Measurements from ENCODE around the gene ARFIP2. TPM values are rescaled to one million over a fixed set of nuclear protein-coding genes. Genes with fewer than 3 reads are reported as not detected.
"Not testable (repeated sequence)": the region's sequence is repeated elsewhere in the genome, so short reads cannot be mapped to it uniquely, and the experiment has no call there.

Gene ARFIP2
- total RNA-seq, 1 experiment from 2014 or later = 65.0 TPM

GRCh38 chr11:6526411-6527135, 45.4 kb upstream of the ARFIP2 start:
- H3K4me1 ChIP-seq (ENCODE audit: insufficient read depth, low read length, poor library complexity, severe bottlenecking) = no peaks in the 10 kb centered on the region
- intact Hi-C loops (cut with micrococcal nuclease; ENCODE audit: unreplicated experiment) = no loop called here
- no peak for DNase-seq (ENCODE audit: low spot score)
- H3K9me3 ChIP-seq (ENCODE audit: low read depth, low read length, poor library complexity, severe bottlenecking) = no peaks in the 10 kb centered on the region
- TF ChIP-seq, protein P1, sequence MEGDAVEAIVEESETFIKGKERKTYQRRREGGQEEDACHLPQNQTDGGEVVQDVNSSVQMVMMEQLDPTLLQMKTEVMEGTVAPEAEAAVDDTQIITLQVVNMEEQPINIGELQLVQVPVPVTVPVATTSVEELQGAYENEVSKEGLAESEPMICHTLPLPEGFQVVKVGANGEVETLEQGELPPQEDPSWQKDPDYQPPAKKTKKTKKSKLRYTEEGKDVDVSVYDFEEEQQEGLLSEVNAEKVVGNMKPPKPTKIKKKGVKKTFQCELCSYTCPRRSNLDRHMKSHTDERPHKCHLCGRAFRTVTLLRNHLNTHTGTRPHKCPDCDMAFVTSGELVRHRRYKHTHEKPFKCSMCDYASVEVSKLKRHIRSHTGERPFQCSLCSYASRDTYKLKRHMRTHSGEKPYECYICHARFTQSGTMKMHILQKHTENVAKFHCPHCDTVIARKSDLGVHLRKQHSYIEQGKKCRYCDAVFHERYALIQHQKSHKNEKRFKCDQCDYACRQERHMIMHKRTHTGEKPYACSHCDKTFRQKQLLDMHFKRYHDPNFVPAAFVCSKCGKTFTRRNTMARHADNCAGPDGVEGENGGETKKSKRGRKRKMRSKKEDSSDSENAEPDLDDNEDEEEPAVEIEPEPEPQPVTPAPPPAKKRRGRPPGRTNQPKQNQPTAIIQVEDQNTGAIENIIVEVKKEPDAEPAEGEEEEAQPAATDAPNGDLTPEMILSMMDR (conservative IDR thresholded peaks at IDR 0.05; ENCODE audit: low read depth, low read length) = no peak
- no peak for TF ChIP-seq EZH2 (IDR thresholded peaks at IDR 0.05; ENCODE audit: borderline replicate concordance, low read depth, low read length, poor library complexity, severe bottlenecking)
- H3K4me3 ChIP-seq (ENCODE audit: low read depth, low read length, poor library complexity, severe bottlenecking) = no peak overlapping the region
- BruUV-seq (replicated peaks) = no TSS peak
- no peaks in the 10 kb centered on the region for H3K27me3 ChIP-seq (replicated peaks; ENCODE audit: insufficient read depth, low read depth, low read length, poor library complexity)
- no peaks in the 10 kb centered on the region for H3K36me3 ChIP-seq (ENCODE audit: insufficient read depth, low read length, poor library complexity, severe bottlenecking)
- no peak overlapping the region for H3K27ac ChIP-seq (ENCODE audit: low read depth, low read length, poor library complexity, severe bottlenecking)
- POLR2A ChIA-PET (ENCODE audit: low non-redundant PET) = interaction anchor here (0.6 kb wide), 1 partner anchor 145 kb away, joined by 3 read pairs; no protein-coding TSS in a partner anchor
- CTCF ChIA-PET = no interaction called here

DNA sequence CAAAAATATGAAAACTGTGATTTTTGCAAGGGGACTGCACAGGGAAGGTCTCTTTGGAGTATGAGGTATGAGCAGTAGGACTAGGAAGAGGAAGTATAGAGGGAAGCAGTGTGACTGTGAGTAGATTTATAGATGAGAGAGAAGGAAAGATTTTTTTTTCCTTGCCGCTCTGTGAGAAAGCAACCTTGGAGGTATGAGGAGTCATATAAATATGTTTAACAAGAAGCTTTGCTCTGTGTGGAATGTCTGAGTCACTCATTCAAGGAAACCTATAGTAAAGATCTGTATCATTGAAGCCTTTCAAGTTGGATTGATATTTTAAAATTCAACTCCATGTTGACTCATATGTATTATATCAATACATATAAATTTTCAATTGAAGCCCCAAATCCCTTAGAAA, 42.1 kb upstream of the ARFIP2 start:
- no peaks in the 10 kb centered on the region for H3K9me3 ChIP-seq (ENCODE audit: low read depth, low read length, poor library complexity, severe bottlenecking)
- H3K4me1 ChIP-seq (ENCODE audit: insufficient read depth, low read length, poor library complexity, severe bottlenecking) = no peaks in the 10 kb centered on the region
- H3K36me3 ChIP-seq (ENCODE audit: insufficient read depth, low read length, poor library complexity, severe bottlenecking) = peaks cover 6% of the 10 kb centered on the region
- ChIA-PET POLR2A (ENCODE audit: low non-redundant PET) (no interaction called here), CTCF (no interaction called here)
- intact Hi-C loops (cut with micrococcal nuclease; ENCODE audit: unreplicated experiment) = no loop called here
- no peak overlapping the region for H3K27ac ChIP-seq (ENCODE audit: low read depth, low read length, poor library complexity, severe bottlenecking)
- no peak for DNase-seq (ENCODE audit: low spot score)
- BruUV-seq (replicated peaks) = no TSS peak
- H3K27me3 ChIP-seq (replicated peaks; ENCODE audit: insufficient read depth, low read depth, low read length, poor library complexity) = no peaks in the 10 kb centered on the region
- H3K4me3 ChIP-seq (ENCODE audit: low read depth, low read length, poor library complexity, severe bottlenecking) = no peak overlapping the region
- no peak for TF ChIP-seq EZH2 (IDR thresholded peaks at IDR 0.05; ENCODE audit: borderline replicate concordance, low read depth, low read length, poor library complexity, severe bottlenecking)
- TF ChIP-seq, protein P1 (conservative IDR thresholded peaks at IDR 0.05; ENCODE audit: low read depth, low read length) = no peak

DNA sequence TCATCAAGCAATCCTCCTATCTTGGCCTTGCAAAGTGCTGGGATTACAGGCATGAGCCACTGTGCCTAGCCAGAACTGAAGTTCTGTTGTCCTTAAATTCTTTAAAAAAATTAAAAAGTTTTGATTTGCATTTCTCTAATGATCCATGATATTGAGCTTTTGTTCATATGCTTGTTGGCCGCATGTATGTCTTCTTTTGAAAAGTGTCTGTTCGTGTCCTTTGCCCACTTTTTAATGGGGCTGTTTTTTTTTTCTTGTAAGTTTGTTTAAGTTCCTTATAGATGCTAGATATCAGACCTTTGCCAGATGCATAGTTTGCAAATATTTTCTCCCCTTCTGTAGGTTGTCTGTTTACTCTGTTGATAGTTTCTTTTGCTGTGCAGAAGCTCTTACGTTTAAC, 40.8 kb upstream of the ARFIP2 start:
- H3K4me3 ChIP-seq (ENCODE audit: low read depth, low read length, poor library complexity, severe bottlenecking); H3K9me3 ChIP-seq (ENCODE audit: low read depth, low read length, poor library complexity, severe bottlenecking); BruUV-seq (replicated peaks); intact Hi-C loops (cut with micrococcal nuclease; ENCODE audit: unreplicated experiment); CTCF ChIA-PET; H3K27me3 ChIP-seq (replicated peaks; ENCODE audit: insufficient read depth, low read depth, low read length, poor library complexity); H3K27ac ChIP-seq (ENCODE audit: low read depth, low read length, poor library complexity, severe bottlenecking); DNase-seq (ENCODE audit: low spot score); H3K4me1 ChIP-seq (ENCODE audit: insufficient read depth, low read length, poor library complexity, severe bottlenecking); POLR2A ChIA-PET (ENCODE audit: low non-redundant PET): not testable (repeated sequence)
- peaks cover 14% of the 10 kb centered on the region for H3K36me3 ChIP-seq (ENCODE audit: insufficient read depth, low read length, poor library complexity, severe bottlenecking)

- no peaks in the 10 kb centered on the region for H3K9me3 ChIP-seq (ENCODE audit: low read depth, low read length, poor library complexity, severe bottlenecking)
- H3K4me1 ChIP-seq (ENCODE audit: insufficient read depth, low read length, poor library complexity, severe bottlenecking) = no peaks in the 10 kb centered on the region
- no peak overlapping the region for H3K4me3 ChIP-seq (ENCODE audit: low read depth, low read length, poor library complexity, severe bottlenecking)
- CTCF ChIA-PET = no interaction called here
- no peaks in the 10 kb centered on the region for H3K27me3 ChIP-seq (replicated peaks; ENCODE audit: insufficient read depth, low read depth, low read length, poor library complexity)
- POLR2A ChIA-PET (ENCODE audit: low non-redundant PET) = no interaction called here
- no peak for TF ChIP-seq EZH2 (IDR thresholded peaks at IDR 0.05; ENCODE audit: borderline replicate concordance, low read depth, low read length, poor library complexity, severe bottlenecking)
- TF ChIP-seq, protein P1 (conservative IDR thresholded peaks at IDR 0.05; ENCODE audit: low read depth, low read length) = no peak
- H3K36me3 ChIP-seq (ENCODE audit: insufficient read depth, low read length, poor library complexity, severe bottlenecking) = peaks cover 19% of the 10 kb centered on the region
- intact Hi-C loops (cut with micrococcal nuclease; ENCODE audit: unreplicated experiment) = no loop called here
- BruUV-seq (replicated peaks) = no TSS peak
- no peak for DNase-seq (ENCODE audit: low spot score)
- no peak overlapping the region for H3K27ac ChIP-seq (ENCODE audit: low read depth, low read length, poor library complexity, severe bottlenecking)
These were observed 39.1 kb upstream of the ARFIP2 start for GRCh38 chr11:6520265-6520664.
